HEK293 (cell line): ENCODE measurements around the gene APOE.
"Not testable (repeated sequence)": the region's sequence is repeated elsewhere in the genome, so short reads cannot be mapped to it uniquely, and the experiment has no call there.

Experiments used
- CTCF ChIP-seq: fragments of 450-650 bp; formaldehyde crosslinking; IDR thresholded peaks from 2 replicates; pipeline ENCODE4 v1.5.1; 2016; ENCODE audit warnings: missing biosample characterization, missing genetic modification characterization
- HOXA7 ChIP-seq: sonication (generic); formaldehyde crosslinking; IDR thresholded peaks from 2 replicates; pipeline ENCODE4 v1.8.1; 2022; ENCODE audit warnings: missing genetic modification reagents, borderline replicate concordance
- RBAK ChIP-seq: fragments of 450-650 bp; formaldehyde crosslinking; IDR thresholded peaks from 2 replicates; pipeline ENCODE4 v1.5.1; 2016; ENCODE audit warnings: missing biosample characterization, missing genetic modification characterization
- YY1 ChIP-seq: fragments of 450-650 bp; formaldehyde crosslinking; IDR thresholded peaks from 2 replicates; pipeline ENCODE4 v1.5.1; 2018; ENCODE audit warnings: missing biosample characterization, missing genetic modification characterization
- ZNF174 ChIP-seq: fragments of 450-650 bp; formaldehyde crosslinking; IDR thresholded peaks from 2 replicates; pipeline ENCODE4 v1.5.0; 2017; ENCODE audit warnings: missing biosample characterization, mild to moderate bottlenecking, missing genetic modification characterization
- ZNF214 ChIP-seq: fragments of 450-650 bp; formaldehyde crosslinking; IDR thresholded peaks from 2 replicates; pipeline ENCODE4 v1.5.1; 2017; ENCODE audit warnings: missing biosample characterization, mild to moderate bottlenecking, missing genetic modification characterization, borderline replicate concordance
- ZNF558 ChIP-seq: fragments of 450-650 bp; formaldehyde crosslinking; IDR thresholded peaks from 2 replicates; pipeline ENCODE4 v1.5.1; 2016; ENCODE audit warnings: missing biosample characterization, missing genetic modification characterization

- not testable (repeated sequence) for TF ChIP-seq YY1; ZNF558 (tag by site-specific recombination); CTCF; RBAK (tag by site-specific recombination); HOXA7 (CRISPR knock-in tag); ZNF174 (tag by site-specific recombination); ZNF214 (tag by site-specific recombination)
These were observed 6.3 kb downstream of the APOE start for GRCh38 chr19:44911896-44912295.
